NT2/D1 (cell line): Measurements from ENCODE around the gene CLMN.
"Not testable (repeated sequence)": the region's sequence is repeated elsewhere in the genome, so short reads cannot be mapped to it uniquely, and the experiment has no call there.

ENCODE experiments used
- YY1 ChIP-seq: IDR thresholded peaks from 2 replicates; pipeline ENCODE4 v1.6.1; 2011; ENCODE audit not compliant: insufficient read length, insufficient read depth
- ZNF274 ChIP-seq: IDR thresholded peaks from 2 replicates; pipeline ENCODE4 v1.6.1; 2011; ENCODE audit warnings: mild to moderate bottlenecking, low read depth, low read length

- not testable (repeated sequence) for TF ChIP-seq YY1, ZNF274
These were observed 118.0 kb downstream of the CLMN start for GRCh38 chr14:95201745-95202144.
